Activated B cell treated with CpG ODN at 0.5 μM for 24 hours (primary cell): ENCODE measurements around the gene RCAN2. TPM values are rescaled to one million over a fixed set of nuclear protein-coding genes. Genes with fewer than 3 reads are reported as not detected.
"Not testable (repeated sequence)": the region's sequence is repeated elsewhere in the genome, so short reads cannot be mapped to it uniquely, and the experiment has no call there.

Experiments
- ATAC-seq: fragments of 200-7000 bp; cut with Tn5 transposase; one replicate; pipeline ENCODE4 v1.10.0; 2021; ENCODE audit warnings: low read depth, mild to moderate bottlenecking, moderate library complexity
- CTCF ChIA-PET: fragments of 350-600 bp; sonication (Branson Sonifier 250); formaldehyde crosslinking; loops from one replicate; lab custom pipeline; 2021; ENCODE audit warnings: antibody characterized with exemption; lab: Charles Lee
- POLR2A ChIA-PET: fragments of 350-600 bp; sonication (Branson Sonifier 250); formaldehyde crosslinking; loops from one replicate; lab custom pipeline; 2021; ENCODE audit warnings: antibody characterized with exemption; lab: Charles Lee
- DNase-seq: peaks from one replicate; pipeline ENCODE4 v3.0.0; 2022
- H3K27ac Mint-ChIP-seq: one replicate; pipeline ENCODE4 v1.8.0; 2020; ENCODE audit warnings: mixed read lengths
- H3K27me3 Mint-ChIP-seq: one replicate; pipeline ENCODE4 v1.8.0; 2021; ENCODE audit warnings: mixed read lengths
- H3K36me3 Mint-ChIP-seq: one replicate; pipeline ENCODE4 v1.8.0; 2021; ENCODE audit warnings: low read depth, mixed read lengths
- H3K4me1 Mint-ChIP-seq: one replicate; pipeline ENCODE4 v1.8.0; 2021; ENCODE audit warnings: mixed read lengths
- H3K4me3 Mint-ChIP-seq: one replicate; pipeline ENCODE4 v1.8.0; 2020; ENCODE audit warnings: mild to moderate bottlenecking, mixed read lengths
- H3K9me3 Mint-ChIP-seq: one replicate; pipeline ENCODE4 v1.8.0; 2020; ENCODE audit warnings: mixed read lengths
- CTCF ChIP-seq: fragments of 200-600 bp; IDR thresholded peaks from one replicate; pipeline ENCODE4 v1.8.0; 2022; ENCODE audit warnings: antibody characterized with exemption, mild to moderate bottlenecking
- intact Hi-C: fragments of 100-400 bp; cut with micrococcal nuclease; formaldehyde crosslinking; loops from one replicate; pipeline ENCODE4 v1.15.1; 2024
- total RNA-seq: library from RNA; stranded (reverse); gene quantifications from 2 replicates; pipeline ENCODE4 v1.2.3, GENCODE V29; 2022

Gene RCAN2
- total RNA-seq, 1 donor from 2014 or later, result not detected

GRCh38 chr6:46338131-46338530, 153.1 kb downstream of the RCAN2 start:
- ChIA-PET POLR2A (no interaction called here), CTCF (no interaction called here)
- H3K4me1 Mint-ChIP-seq, result no peaks in the 10 kb centered on the region
- no peaks in the 10 kb centered on the region for H3K9me3 Mint-ChIP-seq
- no peak overlapping the region for H3K27ac Mint-ChIP-seq
- no peaks in the 10 kb centered on the region for H3K36me3 Mint-ChIP-seq
- H3K27me3 Mint-ChIP-seq, result peaks cover 23% of the 10 kb centered on the region
- H3K4me3 Mint-ChIP-seq, result no peak overlapping the region
- ATAC-seq (no peak), DNase-seq (no peak)
- intact Hi-C loops, result no loop called here
- no peak for TF ChIP-seq CTCF

- DNase-seq (no peak), ATAC-seq (no peak)
- ChIA-PET CTCF (no interaction called here), POLR2A (no interaction called here)
- no peak for TF ChIP-seq CTCF
- peaks cover 14% of the 10 kb centered on the region for H3K27me3 Mint-ChIP-seq
- H3K27ac Mint-ChIP-seq, result no peak overlapping the region
- H3K4me1 Mint-ChIP-seq, result no peaks in the 10 kb centered on the region
- H3K4me3 Mint-ChIP-seq, result no peak overlapping the region
- no peaks in the 10 kb centered on the region for H3K9me3 Mint-ChIP-seq
- no peaks in the 10 kb centered on the region for H3K36me3 Mint-ChIP-seq
- intact Hi-C loops, result no loop called here
These were observed 156.8 kb downstream of the RCAN2 start for GRCh38 chr6:46334442-46334841.

GRCh38 chr6:46333481-46333880, 157.8 kb downstream of the RCAN2 start:
- no peaks in the 10 kb centered on the region for H3K36me3 Mint-ChIP-seq
- no peaks in the 10 kb centered on the region for H3K9me3 Mint-ChIP-seq
- CTCF ChIA-PET, result no interaction called here
- no peak for TF ChIP-seq CTCF
- intact Hi-C loops, result no loop called here
- POLR2A ChIA-PET, result no interaction called here
- ATAC-seq (no peak), DNase-seq (no peak)
- no peaks in the 10 kb centered on the region for H3K4me1 Mint-ChIP-seq
- H3K27ac Mint-ChIP-seq, result no peak overlapping the region
- peaks cover 16% of the 10 kb centered on the region for H3K27me3 Mint-ChIP-seq
- H3K4me3 Mint-ChIP-seq, result no peak overlapping the region

GRCh38 chr6:46332448-46332847, 158.8 kb downstream of the RCAN2 start:
- H3K27ac Mint-ChIP-seq, ATAC-seq, DNase-seq, CTCF ChIA-PET, H3K36me3 Mint-ChIP-seq, H3K4me3 Mint-ChIP-seq, POLR2A ChIA-PET, H3K4me1 Mint-ChIP-seq, H3K9me3 Mint-ChIP-seq, intact Hi-C loops: not testable (repeated sequence)
- peaks cover 16% of the 10 kb centered on the region for H3K27me3 Mint-ChIP-seq

GRCh38 chr6:46331461-46331860, 159.8 kb downstream of the RCAN2 start:
- no peaks in the 10 kb centered on the region for H3K9me3 Mint-ChIP-seq
- intact Hi-C loops, result no loop called here
- CTCF ChIA-PET, result no interaction called here
- no peak overlapping the region for H3K27ac Mint-ChIP-seq
- ATAC-seq (no peak), DNase-seq (no peak)
- H3K4me3 Mint-ChIP-seq, result no peak overlapping the region
- H3K27me3 Mint-ChIP-seq, result peaks cover 16% of the 10 kb centered on the region
- POLR2A ChIA-PET, result no interaction called here
- no peak for TF ChIP-seq CTCF
- H3K36me3 Mint-ChIP-seq, result no peaks in the 10 kb centered on the region
- no peaks in the 10 kb centered on the region for H3K4me1 Mint-ChIP-seq

GRCh38 chr6:46329568-46329967, 161.7 kb downstream of the RCAN2 start:
- POLR2A ChIA-PET, result no interaction called here
- ATAC-seq (no peak), DNase-seq (no peak)
- CTCF ChIA-PET, result no interaction called here
- no peaks in the 10 kb centered on the region for H3K36me3 Mint-ChIP-seq
- H3K4me3 Mint-ChIP-seq, result no peak overlapping the region
- H3K27me3 Mint-ChIP-seq, result peaks cover 11% of the 10 kb centered on the region
- H3K4me1 Mint-ChIP-seq, result peaks cover 4% of the 10 kb centered on the region
- H3K9me3 Mint-ChIP-seq, result no peaks in the 10 kb centered on the region
- no peak for TF ChIP-seq CTCF
- no peak overlapping the region for H3K27ac Mint-ChIP-seq
- intact Hi-C loops, result no loop called here
